SK-N-SH treated with all-trans-retinoic acid at 6 μM for 48 hours (cell line): ENCODE data around the gene ATG4C.

ENCODE experiments used
- ATAC-seq: fragments of 200-7000 bp; cut with Tn5 transposase; 3 replicates; pipeline ENCODE4 v1.9.1; 2020; ENCODE audit warnings: mild to moderate bottlenecking, moderate library complexity
- ARNTL ChIP-seq: fragments of 450-650 bp; formaldehyde crosslinking; IDR thresholded peaks from 2 replicates; pipeline ENCODE4 v1.5.0; 2020; ENCODE audit warnings: low read depth, mild to moderate bottlenecking, moderate library complexity, borderline replicate concordance
- BACH2 ChIP-seq: fragments of 250-450 bp; sonication (Bioruptor Pico); IDR thresholded peaks from 2 replicates; pipeline ENCODE4 v1.9.0; 2021; ENCODE audit warnings: mild to moderate bottlenecking, borderline replicate concordance
- CREB5 ChIP-seq: fragments of 250-450 bp; sonication (Bioruptor Pico); IDR thresholded peaks from 2 replicates; pipeline ENCODE4 v1.5.1; 2020; ENCODE audit warnings: low read depth, mild to moderate bottlenecking, moderate library complexity
- CSDC2 ChIP-seq: fragments of 250-450 bp; sonication (Bioruptor Pico); IDR thresholded peaks from 2 replicates; pipeline ENCODE4 v1.5.0; 2020; ENCODE audit warnings: mild to moderate bottlenecking, moderate library complexity
- CSRNP3 ChIP-seq: fragments of 250-450 bp; sonication (Bioruptor Pico); IDR thresholded peaks from 2 replicates; pipeline ENCODE4 v1.5.1; 2021; ENCODE audit warnings: mild to moderate bottlenecking, moderate library complexity
- GLIS3 ChIP-seq: fragments of 250-450 bp; sonication (Bioruptor Pico); IDR thresholded peaks from 2 replicates; pipeline ENCODE4 v1.5.0; 2020; ENCODE audit warnings: mild to moderate bottlenecking, moderate library complexity
- ISL1 ChIP-seq: fragments of 250-450 bp; sonication (Bioruptor Pico); IDR thresholded peaks from 2 replicates; pipeline ENCODE4 v2.1.2; 2022; ENCODE audit warnings: mild to moderate bottlenecking, moderate library complexity
- OSR1 ChIP-seq: fragments of 250-450 bp; sonication (Bioruptor Pico); IDR thresholded peaks from 2 replicates; pipeline ENCODE4 v1.8.0; 2022; ENCODE audit warnings: moderate library complexity, mild to moderate bottlenecking, inconsistent platforms
- PATZ1 ChIP-seq: fragments of 250-450 bp; sonication (Bioruptor Pico); IDR thresholded peaks from 2 replicates; pipeline ENCODE4 v1.8.0; 2020; ENCODE audit warnings: mild to moderate bottlenecking, moderate library complexity, borderline replicate concordance
- POU6F1 ChIP-seq: fragments of 250-450 bp; sonication (Bioruptor Pico); IDR thresholded peaks from 2 replicates; pipeline ENCODE4 v1.8.0; 2021; ENCODE audit warnings: low read depth, mild to moderate bottlenecking, moderate library complexity, borderline replicate concordance
- PPARA ChIP-seq: fragments of 250-450 bp; sonication (Bioruptor Pico); IDR thresholded peaks from 2 replicates; pipeline ENCODE4 v1.5.0; 2020; ENCODE audit warnings: mild to moderate bottlenecking, borderline replicate concordance
- RARB ChIP-seq: fragments of 250-450 bp; sonication (Bioruptor Pico); IDR thresholded peaks from 2 replicates; pipeline ENCODE4 v1.8.0; 2021; ENCODE audit warnings: mild to moderate bottlenecking, moderate library complexity
- SNAI2 ChIP-seq: fragments of 250-450 bp; sonication (Bioruptor Pico); IDR thresholded peaks from 2 replicates; pipeline ENCODE4 v1.5.0; 2020; ENCODE audit warnings: mild to moderate bottlenecking, moderate library complexity
- TCF4 ChIP-seq: fragments of 250-450 bp; sonication (Bioruptor Pico); IDR thresholded peaks from 2 replicates; pipeline ENCODE4 v1.8.0; 2021; ENCODE audit warnings: mild to moderate bottlenecking, moderate library complexity, borderline replicate concordance
- TOX ChIP-seq: fragments of 250-450 bp; sonication (Bioruptor Pico); IDR thresholded peaks from 2 replicates; pipeline ENCODE4 v1.8.0; 2021; ENCODE audit warnings: mild to moderate bottlenecking, moderate library complexity, borderline replicate concordance
- TSHZ2 ChIP-seq: fragments of 250-450 bp; sonication (Bioruptor Pico); IDR thresholded peaks from 2 replicates; pipeline ENCODE4 v1.5.0; 2020; ENCODE audit warnings: mild to moderate bottlenecking, moderate library complexity
- ZC3H10 ChIP-seq: fragments of 250-450 bp; sonication (Bioruptor Pico); IDR thresholded peaks from 2 replicates; pipeline ENCODE4 v1.5.1; 2021; ENCODE audit warnings: mild to moderate bottlenecking, moderate library complexity
- ZFP3 ChIP-seq: fragments of 250-450 bp; sonication (Bioruptor Pico); IDR thresholded peaks from 2 replicates; pipeline ENCODE4 v1.5.0; 2020; ENCODE audit warnings: mild to moderate bottlenecking, moderate library complexity
- ZFP30 ChIP-seq: fragments of 450-650 bp; formaldehyde crosslinking; IDR thresholded peaks from 2 replicates; pipeline ENCODE4 v1.5.0; 2022; ENCODE audit warnings: mild to moderate bottlenecking, moderate library complexity
- ZNF565 ChIP-seq: fragments of 450-650 bp; formaldehyde crosslinking; conservative IDR thresholded peaks from 2 replicates; pipeline ENCODE4 v1.5.0; 2020; ENCODE audit warnings: low read depth, mild to moderate bottlenecking, moderate library complexity
- ZNF70 ChIP-seq: fragments of 450-650 bp; formaldehyde crosslinking; IDR thresholded peaks from 2 replicates; pipeline ENCODE4 v1.5.0; 2020; ENCODE audit warnings: mild to moderate bottlenecking, moderate library complexity
- ZNF8 ChIP-seq: fragments of 450-650 bp; formaldehyde crosslinking; IDR thresholded peaks from 2 replicates; pipeline ENCODE4 v1.5.0; 2020; ENCODE audit warnings: mild to moderate bottlenecking, moderate library complexity

Gene ATG4C

GRCh38 chr1:62870148-62870547 lies 86.2 kb downstream of the ATG4C start:
- TF ChIP-seq BACH2 (CRISPR knock-in tag) = no peak
- no peak for TF ChIP-seq ZNF8 (CRISPR knock-in tag)
- no peak for TF ChIP-seq ARNTL
- no peak for TF ChIP-seq RARB (CRISPR knock-in tag)
- TF ChIP-seq POU6F1 (CRISPR knock-in tag) = no peak
- no peak for TF ChIP-seq ISL1 (CRISPR knock-in tag)
- no peak for TF ChIP-seq ZC3H10 (CRISPR knock-in tag)
- TF ChIP-seq CSDC2 (CRISPR knock-in tag) = no peak
- TF ChIP-seq ZNF70 (CRISPR knock-in tag) = no peak
- TF ChIP-seq GLIS3 (CRISPR knock-in tag) = no peak
- TF ChIP-seq TOX (CRISPR knock-in tag) = no peak
- TF ChIP-seq PATZ1 (CRISPR knock-in tag) = no peak
- TF ChIP-seq TSHZ2 (CRISPR knock-in tag) = no peak
- no peak for TF ChIP-seq ZNF565 (CRISPR knock-in tag)
- TF ChIP-seq ZFP30 (CRISPR knock-in tag) = no peak
- no peak for TF ChIP-seq CREB5 (CRISPR knock-in tag)
- TF ChIP-seq SNAI2 (CRISPR knock-in tag) = no peak
- no peak for TF ChIP-seq ZFP3 (CRISPR knock-in tag)
- no peak for ATAC-seq

- no peak for TF ChIP-seq ZFP3 (CRISPR knock-in tag)
- no peak for TF ChIP-seq ARNTL
- no peak for TF ChIP-seq ZFP30 (CRISPR knock-in tag)
- no peak for TF ChIP-seq PPARA
- TF ChIP-seq ISL1 (CRISPR knock-in tag) = no peak
- no peak for TF ChIP-seq OSR1 (CRISPR knock-in tag)
- TF ChIP-seq CSRNP3 = no peak
- no peak for TF ChIP-seq TOX (CRISPR knock-in tag)
- TF ChIP-seq TCF4 (CRISPR knock-in tag) = no peak
- TF ChIP-seq TSHZ2 (CRISPR knock-in tag) = no peak
- TF ChIP-seq GLIS3 (CRISPR knock-in tag) = no peak
These were observed 91.7 kb downstream of the ATG4C start for GRCh38 chr1:62875676-62876075.

More at GRCh38 chr1:62875676-62876075, 91.7 kb downstream of the ATG4C start:
- peak; percentile 88 for ATAC-seq
